Stimulated activated CD8-positive, alpha-beta memory T cell treated with anti-CD3 and anti-CD28 coated beads, Interleukin-4, amount 100 ng/mL, for 4 hours (primary cell): ENCODE measurements around the gene PIGT.

Experiments used
- DNase-seq, 2 donors: peaks; one replicate each; pipeline ENCODE4 v3.0.0-alpha.2; 2020; ENCODE audit warnings: low read depth in 2 of 2, low spot score in 1 of 2

The PIGT gene

GRCh38 chr20:45415822-45416637 lies at the start of gene PIGT:
Gene PIGT (plus strand): TSS chr20:45416141. CDS start chr20:45416157, 16 bp downstream.
- peak; percentile 75 to 85 for DNase-seq

DNA sequence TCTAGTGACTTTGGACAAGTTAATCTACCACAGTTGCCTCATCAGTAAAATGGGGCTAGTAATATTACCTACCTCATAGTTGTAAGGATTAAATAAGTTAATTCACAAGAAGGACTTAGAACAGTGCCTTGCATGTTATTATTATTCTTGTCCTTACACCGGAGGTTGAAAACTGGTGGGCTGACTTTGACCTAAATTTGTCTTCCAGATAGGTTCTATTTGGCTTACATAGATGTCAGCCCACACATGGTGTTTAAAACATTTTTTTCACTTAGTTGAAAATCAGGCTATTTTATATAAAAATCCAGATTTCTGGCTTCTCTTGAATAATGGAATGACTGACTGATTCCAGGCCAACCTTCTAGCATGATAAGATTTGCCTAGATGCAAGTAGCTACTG lies 49.7 kb upstream of the PIGT start:
- no peak for DNase-seq

DNA sequence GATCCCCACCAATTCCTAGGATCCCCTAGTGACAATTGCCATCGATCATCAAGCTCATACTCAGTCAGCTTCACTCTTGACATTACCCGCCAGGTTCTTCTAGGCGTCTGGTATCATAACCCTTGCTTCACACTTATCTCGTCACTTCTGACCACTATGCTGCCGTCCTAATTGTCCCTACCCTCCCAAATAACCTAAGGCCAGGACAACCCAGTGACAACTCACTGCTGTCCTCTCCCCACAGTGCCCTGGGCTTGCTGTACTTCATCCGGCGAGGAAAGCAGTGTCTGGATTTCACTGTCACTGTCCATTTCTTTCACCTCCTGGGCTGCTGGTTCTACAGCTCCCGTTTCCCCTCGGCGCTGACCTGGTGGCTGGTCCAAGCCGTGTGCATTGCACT lies 49.3 kb upstream of the PIGT start:
- DNase-seq: no peak

DNA sequence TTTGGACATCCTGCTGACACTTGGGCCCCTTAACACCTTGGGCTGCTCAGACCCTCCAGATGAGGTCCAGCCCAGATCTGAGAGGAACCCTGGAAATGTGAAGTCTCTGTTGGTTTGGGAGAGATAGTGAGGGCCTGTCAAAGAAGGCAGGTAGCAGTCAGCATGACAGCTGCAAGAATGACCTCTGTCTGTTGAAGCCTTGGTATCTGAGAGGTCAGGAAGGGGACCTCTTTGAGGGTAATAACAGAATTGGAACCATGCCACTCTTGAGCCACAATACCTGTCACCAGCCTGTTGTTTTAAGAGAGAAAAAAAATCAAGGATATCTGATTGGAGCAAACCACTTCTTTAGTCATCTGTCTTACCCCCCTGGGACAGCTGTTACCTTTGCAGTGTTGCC lies 48.8 kb upstream of the PIGT start:
- no peak for DNase-seq

DNA sequence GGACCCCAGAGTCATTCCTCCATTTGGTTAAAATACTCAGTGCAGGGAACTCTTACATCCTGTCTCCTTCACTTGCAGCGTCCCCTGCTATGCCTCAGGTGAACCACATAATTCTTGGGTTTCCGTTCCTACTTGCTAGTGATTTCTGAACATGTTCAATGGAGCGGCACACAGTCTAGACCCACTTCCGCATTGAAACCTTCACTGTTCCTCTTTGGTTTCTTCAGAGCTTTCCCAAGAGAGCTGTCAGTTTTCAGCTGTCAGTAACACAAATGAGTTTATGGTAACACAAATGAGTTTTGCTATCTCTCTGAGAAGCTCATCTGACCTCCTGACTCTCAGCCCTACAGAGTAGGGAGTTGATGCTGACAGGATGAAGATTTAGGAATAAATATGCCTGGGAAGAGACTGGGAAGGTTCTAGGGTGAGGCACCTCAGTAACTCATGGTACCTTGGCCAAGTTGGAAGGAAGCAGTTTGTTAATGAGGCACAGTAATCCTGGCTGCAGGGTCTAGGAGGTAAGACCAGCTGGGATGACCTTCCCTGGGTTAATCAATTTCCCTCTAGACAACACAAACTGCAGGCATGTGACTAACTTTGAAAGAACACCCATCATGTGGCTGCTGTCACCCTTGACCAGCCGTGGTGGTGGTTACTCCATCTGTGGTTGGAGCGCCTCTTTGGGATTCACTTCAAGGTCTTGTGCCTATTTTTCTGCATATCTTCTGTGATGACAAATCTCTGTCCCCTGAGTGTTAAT lies 47.5 kb upstream of the PIGT start:
- no peak for DNase-seq

- no peak for DNase-seq
Observed at GRCh38 chr20:45370571-45371160, 45.3 kb upstream of the PIGT start.

DNA sequence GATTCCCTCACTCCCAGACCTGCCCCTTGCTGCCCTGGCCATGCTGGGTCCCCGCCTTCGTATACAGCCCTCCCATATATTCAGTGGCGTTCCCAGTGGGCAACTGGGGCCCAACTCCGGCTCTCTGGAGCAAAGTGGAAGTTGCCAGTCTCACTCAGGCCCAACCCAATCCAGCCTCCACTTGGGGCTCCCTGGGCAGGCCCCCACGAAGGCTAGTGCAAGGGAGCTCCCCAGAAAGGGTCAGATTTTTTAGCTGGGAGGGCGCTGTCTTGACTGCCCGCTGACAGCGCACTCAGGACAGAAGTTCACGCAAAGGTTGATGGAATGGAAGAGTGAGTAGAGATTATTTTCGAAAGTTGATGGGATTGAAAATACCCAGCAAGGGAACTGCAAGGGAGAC lies 43.7 kb upstream of the PIGT start:
- no peak for DNase-seq

- no peak for DNase-seq
Observed at GRCh38 chr20:45372646-45373352, 43.1 kb upstream of the PIGT start.

GRCh38 chr20:45373353-45374100 lies 42.4 kb upstream of the PIGT start:
- peak; percentile 77 to 90 for DNase-seq

DNA sequence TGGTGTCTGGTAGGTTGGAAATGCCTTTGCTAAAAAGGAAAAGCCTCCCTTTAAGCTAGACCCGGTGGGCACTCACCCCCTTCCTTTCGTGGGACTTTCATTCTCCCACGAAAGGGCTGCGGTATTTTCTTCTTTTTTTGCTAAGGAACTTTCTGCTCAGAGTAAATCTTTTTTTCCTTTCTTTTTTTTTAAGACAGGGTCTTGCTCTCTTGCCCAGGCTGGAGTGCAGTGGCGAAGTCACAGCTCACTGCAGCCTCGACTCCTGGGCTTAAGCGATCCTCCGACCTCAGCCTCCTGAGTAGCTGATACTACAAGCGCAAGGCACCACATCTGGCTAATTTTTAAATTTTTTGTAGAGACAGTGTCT lies 41.9 kb upstream of the PIGT start:
- no peak for DNase-seq

DNA sequence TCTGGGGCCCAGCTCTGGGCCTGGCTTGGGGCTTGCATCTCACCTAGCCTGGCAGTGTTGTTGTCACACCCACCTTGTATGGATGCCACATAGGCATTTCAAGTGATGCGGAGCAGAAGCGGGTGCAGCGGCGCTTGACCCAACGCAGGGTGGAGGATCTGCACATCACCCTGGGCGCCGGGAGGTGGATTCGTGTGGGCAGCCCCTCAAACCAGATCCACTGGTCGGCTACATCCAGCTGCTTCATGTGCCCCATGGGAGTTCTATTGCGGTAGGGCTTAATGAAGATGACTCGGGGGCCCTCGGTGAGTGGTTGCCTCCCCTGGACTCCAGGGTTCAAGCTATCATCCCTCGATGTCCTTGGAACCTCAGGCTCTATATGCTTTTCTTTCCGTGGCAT lies 41.0 kb upstream of the PIGT start:
- DNase-seq: no peak

GRCh38 chr20:45377269-45377668 lies 38.7 kb upstream of the PIGT start:
- DNase-seq: no peak

- no peak for DNase-seq
Observed at GRCh38 chr20:45378191-45378590, 37.8 kb upstream of the PIGT start, which contains the start of gene TP53TG5. Gene TP53TG5 (minus strand): TSS chr20:45378325. CDS start chr20:45378236, 89 bp downstream.

GRCh38 chr20:45387274-45387673 lies 28.7 kb upstream of the PIGT start:
- DNase-seq: no peak

DNA sequence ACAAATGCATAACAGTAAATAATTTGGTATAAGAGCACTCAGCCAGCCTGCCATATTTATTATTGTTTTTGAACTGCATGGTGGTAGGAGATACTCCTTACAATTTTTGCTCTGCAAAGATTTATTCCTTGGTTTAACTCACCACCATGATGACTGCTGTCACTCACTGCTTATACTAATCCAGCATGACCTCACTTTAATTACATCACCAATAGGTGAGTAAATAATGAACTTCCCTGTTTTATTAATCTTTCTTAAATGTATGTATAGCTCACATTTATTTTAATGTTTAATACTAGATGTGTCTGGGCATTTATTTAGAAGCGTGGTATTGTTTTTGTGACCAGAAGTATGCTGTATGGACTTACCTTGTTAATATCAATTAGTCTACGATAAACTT lies 25.0 kb upstream of the PIGT start:
- no peak for DNase-seq

DNA sequence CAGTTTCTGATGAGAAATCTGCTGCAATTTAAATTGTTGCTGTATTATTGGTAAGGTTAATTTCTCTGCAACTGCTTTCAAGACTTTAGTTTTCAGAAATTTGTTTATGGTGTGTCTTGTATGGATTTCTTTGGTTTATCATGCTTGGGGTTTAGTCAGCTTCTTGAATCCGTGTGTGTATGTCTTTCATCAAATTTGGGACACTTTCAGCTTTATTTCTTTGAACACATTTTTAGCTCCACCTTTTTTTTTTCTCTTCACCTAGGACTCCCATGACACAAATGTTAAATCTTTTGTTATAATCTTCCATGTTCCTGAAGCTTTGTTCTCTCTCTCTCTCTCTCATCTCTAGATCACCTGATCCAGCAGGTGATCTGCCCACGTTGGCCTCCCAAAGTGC lies 24.4 kb upstream of the PIGT start:
- no peak for DNase-seq

DNA sequence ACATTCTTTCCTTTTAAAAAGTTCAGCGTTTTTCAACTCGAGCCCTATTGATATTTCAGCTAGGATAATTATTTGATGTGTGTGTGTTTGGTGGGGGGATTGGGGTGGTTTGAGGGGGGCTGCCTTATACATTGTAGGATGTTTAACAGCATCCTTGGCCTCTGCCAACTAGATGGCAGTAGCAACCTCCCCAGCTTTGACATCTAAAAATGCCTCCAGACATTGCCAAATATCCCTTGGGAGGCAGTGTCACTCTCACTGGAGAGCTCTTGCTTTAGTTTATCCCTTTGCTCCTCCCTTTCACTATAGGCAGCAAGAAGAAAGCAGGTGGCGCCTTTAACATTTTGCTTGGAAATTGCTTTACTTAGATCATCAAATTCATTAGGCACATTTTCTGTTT lies 23.2 kb upstream of the PIGT start:
- DNase-seq: no peak

- no peak for DNase-seq
Observed at GRCh38 chr20:45394221-45395113, 21.5 kb upstream of the PIGT start.

DNA sequence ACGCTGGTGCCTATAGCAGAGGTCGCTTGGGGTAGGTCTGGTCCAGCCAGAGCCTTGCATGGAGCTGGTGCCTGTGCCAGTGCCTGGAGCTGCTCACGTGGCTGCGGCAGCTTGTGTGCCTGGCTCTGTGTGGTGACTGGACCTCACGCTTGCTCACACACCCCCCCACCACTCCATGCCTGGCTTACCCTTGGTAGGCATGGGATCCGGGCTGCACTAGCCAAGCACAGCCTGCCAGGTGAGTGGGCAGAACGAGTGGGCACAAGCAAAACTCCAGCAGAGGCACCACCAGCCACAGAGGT lies 20.9 kb upstream of the PIGT start:
- DNase-seq: no peak

DNA sequence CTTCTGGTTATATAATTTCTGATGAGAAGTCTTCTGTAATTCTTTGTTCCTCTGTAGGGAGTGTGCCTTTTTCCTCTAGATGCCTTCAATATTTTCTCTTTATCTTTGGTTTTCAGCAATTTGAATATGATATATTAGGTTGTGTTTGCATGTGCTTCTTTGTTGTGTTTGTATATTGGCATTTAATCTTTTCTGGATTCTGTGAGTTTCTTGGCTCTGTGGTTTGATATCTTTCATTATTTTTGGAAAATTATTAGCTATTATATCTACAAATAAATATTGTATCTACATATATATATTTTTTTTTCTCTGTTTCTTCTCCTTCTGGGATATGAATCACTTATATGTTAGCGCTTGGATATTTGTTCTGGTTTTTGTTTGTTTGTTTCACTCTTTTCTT lies 16.9 kb upstream of the PIGT start:
- DNase-seq: no peak
